Mesendoderm (in vitro differentiated cells): ENCODE results near the gene CPA5. TPM values are rescaled to one million over a fixed set of nuclear protein-coding genes. Genes with fewer than 3 reads are reported as not detected.

ENCODE experiments used
- DNase-seq: peaks from one replicate; pipeline ENCODE4 v3.0.0; 2013
- H2AK5ac ChIP-seq: 2 replicates; pipeline ENCODE4 v1.6.1; 2013; ENCODE audit warnings: low read length, inconsistent platforms
- H2BK120ac ChIP-seq: 2 replicates; pipeline ENCODE4 v1.6.1; 2013; ENCODE audit warnings: low read depth, mild to moderate bottlenecking, low read length, moderate library complexity, mixed read lengths
- H2BK15ac ChIP-seq: replicated peaks from 2 replicates; pipeline ENCODE4 v1.6.1; 2013; ENCODE audit warnings: low read depth, mild to moderate bottlenecking, moderate library complexity
- H2BK5ac ChIP-seq: 2 replicates; pipeline ENCODE4 v1.6.1; 2013; ENCODE audit warnings: low read length, inconsistent platforms
- H3K18ac ChIP-seq: 2 replicates; pipeline ENCODE4 v1.6.1; 2013; ENCODE audit warnings: mild to moderate bottlenecking, low read length, mixed read lengths
- H3K23ac ChIP-seq: one replicate; pipeline ENCODE4 v1.6.1; 2013; ENCODE audit warnings: low read length
- H3K27ac ChIP-seq: 2 replicates; pipeline ENCODE4 v1.5.1; 2013; ENCODE audit warnings: low read depth, mild to moderate bottlenecking, inconsistent platforms, low read length, moderate library complexity
- H3K27me3 ChIP-seq: 2 replicates; pipeline ENCODE4 v1.6.1; 2013; ENCODE audit warnings: low read length, control low read depth, mild to moderate bottlenecking, inconsistent platforms; ENCODE audit not compliant: insufficient read depth, poor library complexity
- H3K36me3 ChIP-seq: 2 replicates; pipeline ENCODE4 v1.6.1; 2013; ENCODE audit warnings: low read length, inconsistent platforms; ENCODE audit not compliant: control insufficient read depth, insufficient read depth
- H3K4ac ChIP-seq: one replicate; pipeline ENCODE4 v1.6.1; 2013; ENCODE audit warnings: low read depth, mild to moderate bottlenecking, low read length, moderate library complexity
- H3K4me1 ChIP-seq: 2 replicates; pipeline ENCODE4 v1.6.1; 2013; ENCODE audit warnings: low read depth, low read length, inconsistent platforms; ENCODE audit not compliant: control insufficient read depth
- H3K4me2 ChIP-seq: 2 replicates; pipeline ENCODE4 v1.6.1; 2013; ENCODE audit warnings: low read length
- H3K4me3 ChIP-seq: 2 replicates; pipeline ENCODE4 v1.5.1; 2013; ENCODE audit warnings: mild to moderate bottlenecking, low read length
- H3K56ac ChIP-seq: one replicate; pipeline ENCODE4 v1.6.1; 2013; ENCODE audit warnings: low read length
- H3K79me1 ChIP-seq: 2 replicates; pipeline ENCODE4 v1.6.1; 2013; ENCODE audit warnings: low read length, inconsistent platforms
- H3K79me2 ChIP-seq: 2 replicates; pipeline ENCODE4 v1.6.1; 2013; ENCODE audit warnings: mild to moderate bottlenecking, low read length; ENCODE audit not compliant: control insufficient read depth, insufficient read depth
- H3K9ac ChIP-seq: 2 replicates; pipeline ENCODE4 v1.6.1; 2013; ENCODE audit warnings: low read length, inconsistent platforms
- H4K5ac ChIP-seq: one replicate; pipeline ENCODE4 v1.6.1; 2013; ENCODE audit warnings: low read length
- H4K8ac ChIP-seq: one replicate; pipeline ENCODE4 v1.6.1; 2013; ENCODE audit warnings: low read depth, mild to moderate bottlenecking, control low read depth, low read length, moderate library complexity
- WGBS: extraction: QIAGEN DNeasy Blood & Tissue Kit; methylation state at CpG from one replicate; pipeline ENCODE4 v1.1.7; 2013; ENCODE audit warnings: low lambda C conversion rate, missing lambda C conversion rate; ENCODE audit not compliant: insufficient coverage; ENCODE audit errors: extremely low coverage; 5-methylcytosine and 5-hydroxymethylcytosine counted together
- polyA plus RNA-seq, 2 experiments: library from polyadenylated mRNA; stranded (reverse); fragments of 200-250 nt; gene quantifications; one replicate each; pipeline ENCODE4 v1.2.3, GENCODE V29; 2013

The CPA5 gene
- not detected for polyA plus RNA-seq (2013, experiment 1 of 2)
- polyA plus RNA-seq (2013, experiment 2 of 2), result 0.07 TPM

- Histone ChIP-seq H3K4ac (no peak within 1 kb of the TSS), H4K5ac (no peak within 1 kb of the TSS), H3K9ac (no peak within 1 kb of the TSS), H2BK15ac (no peak within 1 kb of the TSS), H3K36me3 (no peaks in the 10 kb centered on the region), H2BK120ac (no peak within 1 kb of the TSS), H3K4me2 (no peak within 1 kb of the TSS), H3K4me3 (no peak within 1 kb of the TSS), H3K18ac (no peak within 1 kb of the TSS), H2BK5ac (no peak within 1 kb of the TSS), H3K27ac (no peak within 1 kb of the TSS), H4K8ac (no peak within 1 kb of the TSS), H3K4me1 (peaks cover 2% of the 10 kb centered on the region), H2AK5ac (no peak within 1 kb of the TSS), H3K79me1 (no peaks in the 10 kb centered on the region), H3K79me2 (no peaks in the 10 kb centered on the region), H3K27me3 (no peaks in the 10 kb centered on the region), H3K23ac (no peak within 1 kb of the TSS), H3K56ac (no peak within 1 kb of the TSS)
- DNase-seq, result no peak
- no CpG with 5 or more reads among the region's 5 CpGs for WGBS
Observed at GRCh38 chr7:130344271-130344866, at the start of gene CPA5. TSS of gene CPA5 (plus strand) at chr7:130344816. CDS start at chr7:130346486, 1,670 bp downstream.

- Histone ChIP-seq H3K18ac (no peak overlapping the region), H3K4ac (no peak overlapping the region), H3K56ac (no peak overlapping the region), H3K27ac (no peak overlapping the region), H4K5ac (no peak overlapping the region), H2BK5ac (no peak overlapping the region), H3K9ac (no peak overlapping the region), H3K23ac (no peak overlapping the region), H3K4me3 (no peak overlapping the region), H3K4me2 (no peak overlapping the region), H3K79me1 (no peaks in the 10 kb centered on the region), H3K4me1 (no peaks in the 10 kb centered on the region), H3K36me3 (no peaks in the 10 kb centered on the region), H4K8ac (no peak overlapping the region), H2AK5ac (no peak overlapping the region), H3K27me3 (no peaks in the 10 kb centered on the region), H3K79me2 (no peaks in the 10 kb centered on the region), H2BK120ac (no peak overlapping the region), H2BK15ac (no peak overlapping the region)
- DNase-seq, result no peak
- WGBS, result no CpG with 5 or more reads among the region's 13 CpGs
Observed at GRCh38 chr7:130296221-130296951, 48.2 kb upstream of the CPA5 start.

GRCh38 chr7:130297628-130298543 lies 46.7 kb upstream of the CPA5 start:
- Histone ChIP-seq H3K9ac (no peak overlapping the region), H3K27me3 (no peaks in the 10 kb centered on the region), H3K79me1 (no peaks in the 10 kb centered on the region), H3K4me1 (no peaks in the 10 kb centered on the region), H3K18ac (no peak overlapping the region), H3K79me2 (no peaks in the 10 kb centered on the region), H3K56ac (no peak overlapping the region), H2BK120ac (no peak overlapping the region), H4K5ac (no peak overlapping the region), H3K4ac (no peak overlapping the region), H3K23ac (no peak overlapping the region), H3K36me3 (no peaks in the 10 kb centered on the region), H4K8ac (no peak overlapping the region), H2AK5ac (no peak overlapping the region), H3K4me3 (no peak overlapping the region), H3K27ac (no peak overlapping the region), H2BK15ac (no peak overlapping the region), H2BK5ac (no peak overlapping the region), H3K4me2 (no peak overlapping the region)
- DNase-seq, result no peak
- WGBS, result no CpG with 5 or more reads among the region's 20 CpGs

- Histone ChIP-seq H3K18ac (no peak overlapping the region), H2BK120ac (no peak overlapping the region), H3K4ac (no peak overlapping the region), H3K4me3 (no peak overlapping the region), H3K4me1 (no peaks in the 10 kb centered on the region), H4K5ac (no peak overlapping the region), H2AK5ac (no peak overlapping the region), H3K27ac (no peak overlapping the region), H3K79me2 (no peaks in the 10 kb centered on the region), H3K79me1 (no peaks in the 10 kb centered on the region), H3K23ac (no peak overlapping the region), H3K9ac (no peak overlapping the region), H3K36me3 (no peaks in the 10 kb centered on the region), H3K56ac (no peak overlapping the region), H2BK5ac (no peak overlapping the region), H3K27me3 (no peaks in the 10 kb centered on the region), H3K4me2 (no peak overlapping the region), H4K8ac (no peak overlapping the region), H2BK15ac (no peak overlapping the region)
- WGBS, result no CpG with 5 or more reads among the region's 5 CpGs
- no peak for DNase-seq
Observed at GRCh38 chr7:130298544-130299326, 45.9 kb upstream of the CPA5 start.

- no peak overlapping the region for H2BK15ac ChIP-seq
Observed at GRCh38 chr7:130299866-130300265, 44.8 kb upstream of the CPA5 start.

More at GRCh38 chr7:130299866-130300265, 44.8 kb upstream of the CPA5 start:
- Histone ChIP-seq H3K23ac (no peak overlapping the region), H2AK5ac (no peak overlapping the region), H3K4me3 (no peak overlapping the region), H2BK120ac (no peak overlapping the region), H3K4me1 (no peaks in the 10 kb centered on the region), H4K8ac (no peak overlapping the region), H4K5ac (no peak overlapping the region), H3K36me3 (no peaks in the 10 kb centered on the region), H2BK5ac (no peak overlapping the region), H3K4me2 (no peak overlapping the region), H3K79me2 (no peaks in the 10 kb centered on the region), H3K56ac (no peak overlapping the region), H3K27ac (no peak overlapping the region), H3K27me3 (no peaks in the 10 kb centered on the region), H3K4ac (no peak overlapping the region), H3K18ac (no peak overlapping the region), H3K9ac (no peak overlapping the region), H3K79me1 (no peaks in the 10 kb centered on the region)
- no peak for DNase-seq
- no CpG with 5 or more reads among the region's 7 CpGs for WGBS
